WTC11 (cell line): ENCODE results near the gene RPS6KC1. TPM values are rescaled to one million over a fixed set of nuclear protein-coding genes. Genes with fewer than 3 reads are reported as not detected.

ENCODE experiments used
- ATAC-seq: fragments of 200-7000 bp; cut with Tn5 transposase; 2 replicates; pipeline ENCODE4 v1.10.0; 2021; ENCODE audit warnings: mild to moderate bottlenecking, moderate library complexity
- CTCF ChIA-PET: fragments of 300-600 bp; sonication (Branson Sonifier 250); formaldehyde crosslinking; loops from one replicate; lab custom pipeline; 2021; ENCODE audit warnings: antibody characterized with exemption; lab: Charles Lee
- POLR2A ChIA-PET: fragments of 350-600 bp; sonication (Branson Sonifier 250); formaldehyde crosslinking; loops from one replicate; lab custom pipeline; 2021; ENCODE audit warnings: antibody characterized with exemption; lab: Charles Lee
- DNase-seq: peaks from one replicate; pipeline ENCODE4 v3.0.0; 2021; ENCODE audit warnings: low spot score
- H3K27ac Mint-ChIP-seq: 2 replicates; pipeline ENCODE4 v1.8.0; 2021; ENCODE audit warnings: mixed read lengths
- H3K27me3 Mint-ChIP-seq: 2 replicates; pipeline ENCODE4 v1.8.0; 2021; ENCODE audit warnings: low read depth, mild to moderate bottlenecking, moderate library complexity, mixed read lengths
- H3K36me3 Mint-ChIP-seq: 2 replicates; pipeline ENCODE4 v1.8.0; 2021; ENCODE audit warnings: mixed read lengths
- H3K4me1 Mint-ChIP-seq: 2 replicates; pipeline ENCODE4 v1.8.0; 2022; ENCODE audit warnings: mixed read lengths
- H3K4me3 Mint-ChIP-seq: 2 replicates; pipeline ENCODE4 v1.8.0; 2021; ENCODE audit warnings: mild to moderate bottlenecking, moderate library complexity, mixed read lengths
- H3K9me3 Mint-ChIP-seq: 2 replicates; pipeline ENCODE4 v1.8.0; 2021; ENCODE audit warnings: mixed read lengths
- AR ChIP-seq: fragments of 250-450 bp; sonication (Bioruptor Pico); IDR thresholded peaks from 2 replicates; pipeline ENCODE4 v1.9.0; 2021; ENCODE audit warnings: mild to moderate bottlenecking
- CBFB ChIP-seq: sonication (generic); formaldehyde crosslinking; IDR thresholded peaks from 2 replicates; pipeline ENCODE4 v1.8.1; 2022; ENCODE audit warnings: mild to moderate bottlenecking, low read depth, missing genetic modification reagents
- EMX1 ChIP-seq: fragments of 250-450 bp; sonication (Bioruptor Pico); IDR thresholded peaks from 2 replicates; pipeline ENCODE4 v1.8.0; 2021; ENCODE audit warnings: mild to moderate bottlenecking
- ETV6 ChIP-seq: sonication (generic); formaldehyde crosslinking; IDR thresholded peaks from 2 replicates; pipeline ENCODE4 v1.8.1; 2022; ENCODE audit warnings: mild to moderate bottlenecking, missing genetic modification reagents
- JAZF1 ChIP-seq: fragments of 250-450 bp; sonication (Bioruptor Pico); IDR thresholded peaks from 2 replicates; pipeline ENCODE4 v1.9.0; 2021; ENCODE audit warnings: moderate library complexity, mild to moderate bottlenecking, inconsistent platforms
- JUN ChIP-seq: sonication (generic); formaldehyde crosslinking; IDR thresholded peaks from 2 replicates; pipeline ENCODE4 v1.8.0; 2023; ENCODE audit warnings: mild to moderate bottlenecking, missing genetic modification reagents
- MYBL2 ChIP-seq: sonication (generic); formaldehyde crosslinking; IDR thresholded peaks from 2 replicates; pipeline ENCODE4 v1.8.1; 2023; ENCODE audit warnings: mild to moderate bottlenecking, moderate library complexity, missing genetic modification reagents
- NFYB ChIP-seq: sonication (generic); formaldehyde crosslinking; conservative IDR thresholded peaks from 2 replicates; pipeline ENCODE4 v1.8.0; 2022; ENCODE audit warnings: low read depth, missing genetic modification reagents
- RORB ChIP-seq: fragments of 250-450 bp; sonication (Bioruptor Pico); IDR thresholded peaks from 2 replicates; pipeline ENCODE4 v1.9.0; 2021; ENCODE audit warnings: mild to moderate bottlenecking
- SP1 ChIP-seq: sonication (generic); formaldehyde crosslinking; conservative IDR thresholded peaks from 2 replicates; pipeline ENCODE4 v1.8.1; 2022; ENCODE audit warnings: missing genetic modification reagents
- ZMAT4 ChIP-seq: fragments of 250-450 bp; sonication (Bioruptor Pico); IDR thresholded peaks from 2 replicates; pipeline ENCODE4 v1.9.0; 2021; ENCODE audit warnings: mild to moderate bottlenecking
- ZNF138 ChIP-seq: sonication (generic); formaldehyde crosslinking; conservative IDR thresholded peaks from 2 replicates; pipeline ENCODE4 v1.8.1; 2022; ENCODE audit warnings: mild to moderate bottlenecking, moderate library complexity, missing genetic modification reagents
- ZNF317 ChIP-seq: sonication (generic); formaldehyde crosslinking; IDR thresholded peaks from 2 replicates; pipeline ENCODE4 v1.8.1; 2023; ENCODE audit warnings: low read depth, mild to moderate bottlenecking, moderate library complexity, missing genetic modification reagents, borderline replicate concordance
- ZNF416 ChIP-seq: fragments of 250-450 bp; sonication (Bioruptor Pico); IDR thresholded peaks from 2 replicates; pipeline ENCODE4 v1.9.0; 2021; ENCODE audit warnings: mild to moderate bottlenecking, inconsistent platforms
- ZNF671 ChIP-seq: fragments of 250-450 bp; sonication (Bioruptor Pico); IDR thresholded peaks from 2 replicates; pipeline ENCODE4 v1.8.0; 2021; ENCODE audit warnings: mild to moderate bottlenecking
- total RNA-seq: library from RNA; stranded (reverse); gene quantifications from 3 replicates; pipeline ENCODE4 v1.2.3, GENCODE V29; 2021
- TF ChIP-seq, protein P1 (sequence below): sonication (generic); formaldehyde crosslinking; IDR thresholded peaks from 2 replicates; pipeline ENCODE4 v1.8.0; 2023; ENCODE audit warnings: mild to moderate bottlenecking, missing genetic modification reagents
- TF ChIP-seq, protein P2 (sequence below): sonication (generic); formaldehyde crosslinking; IDR thresholded peaks from 2 replicates; pipeline ENCODE4 v1.8.1; 2023; ENCODE audit warnings: mild to moderate bottlenecking, missing genetic modification reagents, moderate library complexity
- TF ChIP-seq, protein P3 (sequence below): fragments of 250-450 bp; sonication (Bioruptor Pico); IDR thresholded peaks from 2 replicates; pipeline ENCODE4 v1.9.0; 2021; ENCODE audit warnings: mild to moderate bottlenecking, borderline replicate concordance
- TF ChIP-seq, protein P4 (sequence below): sonication (generic); formaldehyde crosslinking; IDR thresholded peaks from 2 replicates; pipeline ENCODE4 v1.8.1; 2022; ENCODE audit warnings: missing genetic modification reagents, borderline replicate concordance

RPS6KC1 gene
- total RNA-seq, 1 experiment from 2014 or later = 17.4 TPM

DNA sequence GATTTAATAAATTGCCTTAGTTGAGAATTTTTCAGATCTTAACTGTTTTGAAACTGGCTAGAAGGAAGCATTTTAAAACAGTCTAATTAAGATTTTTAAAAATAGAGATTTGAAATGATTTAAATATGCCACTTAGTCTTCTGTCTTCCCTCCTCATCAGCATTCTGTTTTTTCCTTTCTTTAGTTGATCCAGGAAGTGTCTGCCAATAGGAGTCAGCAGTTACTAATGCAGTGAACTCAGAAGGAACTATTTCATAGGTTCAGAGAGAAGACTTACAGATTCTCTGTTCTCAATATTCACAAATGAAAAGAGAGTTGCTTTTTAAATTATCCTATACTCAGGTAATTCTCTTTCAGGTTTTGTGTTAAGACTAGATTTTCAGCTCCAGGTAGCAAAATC lies 84.5 kb downstream of the RPS6KC1 start:
- no peaks in the 10 kb centered on the region for H3K27me3 Mint-ChIP-seq
- no peaks in the 10 kb centered on the region for H3K36me3 Mint-ChIP-seq
- H3K27ac Mint-ChIP-seq = no peak overlapping the region
- no peak for ATAC-seq
- no peak for DNase-seq
- TF ChIP-seq CBFB (CRISPR knock-in tag) = no peak
- TF ChIP-seq SP1 (CRISPR knock-in tag) = no peak
- TF ChIP-seq ZNF138 (CRISPR knock-in tag) = no peak
- TF ChIP-seq ZMAT4 (CRISPR knock-in tag) = no peak
- TF ChIP-seq ETV6 (CRISPR knock-in tag) = no peak
- TF ChIP-seq EMX1 (CRISPR knock-in tag) = no peak
- no peak for TF ChIP-seq JAZF1 (CRISPR knock-in tag)
- TF ChIP-seq, protein P1, sequence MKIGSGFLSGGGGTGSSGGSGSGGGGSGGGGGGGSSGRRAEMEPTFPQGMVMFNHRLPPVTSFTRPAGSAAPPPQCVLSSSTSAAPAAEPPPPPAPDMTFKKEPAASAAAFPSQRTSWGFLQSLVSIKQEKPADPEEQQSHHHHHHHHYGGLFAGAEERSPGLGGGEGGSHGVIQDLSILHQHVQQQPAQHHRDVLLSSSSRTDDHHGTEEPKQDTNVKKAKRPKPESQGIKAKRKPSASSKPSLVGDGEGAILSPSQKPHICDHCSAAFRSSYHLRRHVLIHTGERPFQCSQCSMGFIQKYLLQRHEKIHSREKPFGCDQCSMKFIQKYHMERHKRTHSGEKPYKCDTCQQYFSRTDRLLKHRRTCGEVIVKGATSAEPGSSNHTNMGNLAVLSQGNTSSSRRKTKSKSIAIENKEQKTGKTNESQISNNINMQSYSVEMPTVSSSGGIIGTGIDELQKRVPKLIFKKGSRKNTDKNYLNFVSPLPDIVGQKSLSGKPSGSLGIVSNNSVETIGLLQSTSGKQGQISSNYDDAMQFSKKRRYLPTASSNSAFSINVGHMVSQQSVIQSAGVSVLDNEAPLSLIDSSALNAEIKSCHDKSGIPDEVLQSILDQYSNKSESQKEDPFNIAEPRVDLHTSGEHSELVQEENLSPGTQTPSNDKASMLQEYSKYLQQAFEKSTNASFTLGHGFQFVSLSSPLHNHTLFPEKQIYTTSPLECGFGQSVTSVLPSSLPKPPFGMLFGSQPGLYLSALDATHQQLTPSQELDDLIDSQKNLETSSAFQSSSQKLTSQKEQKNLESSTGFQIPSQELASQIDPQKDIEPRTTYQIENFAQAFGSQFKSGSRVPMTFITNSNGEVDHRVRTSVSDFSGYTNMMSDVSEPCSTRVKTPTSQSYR = no peak
- TF ChIP-seq ZNF671 (CRISPR knock-in tag) = no peak
- TF ChIP-seq MYBL2 (CRISPR knock-in tag) = no peak
- no peak for TF ChIP-seq JUN
- TF ChIP-seq, protein P2, sequence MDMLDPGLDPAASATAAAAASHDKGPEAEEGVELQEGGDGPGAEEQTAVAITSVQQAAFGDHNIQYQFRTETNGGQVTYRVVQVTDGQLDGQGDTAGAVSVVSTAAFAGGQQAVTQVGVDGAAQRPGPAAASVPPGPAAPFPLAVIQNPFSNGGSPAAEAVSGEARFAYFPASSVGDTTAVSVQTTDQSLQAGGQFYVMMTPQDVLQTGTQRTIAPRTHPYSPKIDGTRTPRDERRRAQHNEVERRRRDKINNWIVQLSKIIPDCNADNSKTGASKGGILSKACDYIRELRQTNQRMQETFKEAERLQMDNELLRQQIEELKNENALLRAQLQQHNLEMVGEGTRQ (CRISPR knock-in tag) = no peak
- no peak for TF ChIP-seq ZNF416
- no peak for TF ChIP-seq ZNF317
- TF ChIP-seq, protein P3, sequence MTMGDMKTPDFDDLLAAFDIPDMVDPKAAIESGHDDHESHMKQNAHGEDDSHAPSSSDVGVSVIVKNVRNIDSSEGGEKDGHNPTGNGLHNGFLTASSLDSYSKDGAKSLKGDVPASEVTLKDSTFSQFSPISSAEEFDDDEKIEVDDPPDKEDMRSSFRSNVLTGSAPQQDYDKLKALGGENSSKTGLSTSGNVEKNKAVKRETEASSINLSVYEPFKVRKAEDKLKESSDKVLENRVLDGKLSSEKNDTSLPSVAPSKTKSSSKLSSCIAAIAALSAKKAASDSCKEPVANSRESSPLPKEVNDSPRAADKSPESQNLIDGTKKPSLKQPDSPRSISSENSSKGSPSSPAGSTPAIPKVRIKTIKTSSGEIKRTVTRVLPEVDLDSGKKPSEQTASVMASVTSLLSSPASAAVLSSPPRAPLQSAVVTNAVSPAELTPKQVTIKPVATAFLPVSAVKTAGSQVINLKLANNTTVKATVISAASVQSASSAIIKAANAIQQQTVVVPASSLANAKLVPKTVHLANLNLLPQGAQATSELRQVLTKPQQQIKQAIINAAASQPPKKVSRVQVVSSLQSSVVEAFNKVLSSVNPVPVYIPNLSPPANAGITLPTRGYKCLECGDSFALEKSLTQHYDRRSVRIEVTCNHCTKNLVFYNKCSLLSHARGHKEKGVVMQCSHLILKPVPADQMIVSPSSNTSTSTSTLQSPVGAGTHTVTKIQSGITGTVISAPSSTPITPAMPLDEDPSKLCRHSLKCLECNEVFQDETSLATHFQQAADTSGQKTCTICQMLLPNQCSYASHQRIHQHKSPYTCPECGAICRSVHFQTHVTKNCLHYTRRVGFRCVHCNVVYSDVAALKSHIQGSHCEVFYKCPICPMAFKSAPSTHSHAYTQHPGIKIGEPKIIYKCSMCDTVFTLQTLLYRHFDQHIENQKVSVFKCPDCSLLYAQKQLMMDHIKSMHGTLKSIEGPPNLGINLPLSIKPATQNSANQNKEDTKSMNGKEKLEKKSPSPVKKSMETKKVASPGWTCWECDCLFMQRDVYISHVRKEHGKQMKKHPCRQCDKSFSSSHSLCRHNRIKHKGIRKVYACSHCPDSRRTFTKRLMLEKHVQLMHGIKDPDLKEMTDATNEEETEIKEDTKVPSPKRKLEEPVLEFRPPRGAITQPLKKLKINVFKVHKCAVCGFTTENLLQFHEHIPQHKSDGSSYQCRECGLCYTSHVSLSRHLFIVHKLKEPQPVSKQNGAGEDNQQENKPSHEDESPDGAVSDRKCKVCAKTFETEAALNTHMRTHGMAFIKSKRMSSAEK (CRISPR knock-in tag) = no peak
- TF ChIP-seq RORB (CRISPR knock-in tag) = no peak
- TF ChIP-seq, all 79 proteins: peak for 0
- peaks cover 13% of the 10 kb centered on the region for H3K9me3 Mint-ChIP-seq
- ChIA-PET POLR2A (interaction anchor here (0.7 kb wide), 1 partner anchor 355 kb away, joined by 3 read pairs; no protein-coding TSS in a partner anchor), CTCF (interaction anchor here (1.0 to 1.1 kb wide), 2 partner anchors 12 to 31 kb away, joined by 4 to 5 read pairs; no protein-coding TSS in a partner anchor)
- peaks cover 14% of the 10 kb centered on the region for H3K4me1 Mint-ChIP-seq
- no peak overlapping the region for H3K4me3 Mint-ChIP-seq

GRCh38 chr1:213136190-213136917 lies 85.3 kb downstream of the RPS6KC1 start:
- no peaks in the 10 kb centered on the region for H3K27me3 Mint-ChIP-seq
- ChIA-PET POLR2A (interaction anchor here (0.7 kb wide), 1 partner anchor 354 kb away, joined by 3 read pairs; no protein-coding TSS in a partner anchor), CTCF (interaction anchor here (1.0 to 1.1 kb wide), 2 partner anchors 13 to 30 kb away, joined by 4 to 5 read pairs; no protein-coding TSS in a partner anchor)
- H3K4me1 Mint-ChIP-seq = peaks cover 14% of the 10 kb centered on the region
- ATAC-seq (no peak; the same call in 1 of the 2 replicates), DNase-seq (no peak)
- no peak overlapping the region for H3K4me3 Mint-ChIP-seq
- H3K27ac Mint-ChIP-seq = peak overlapping the region; percentile 39
- no peaks in the 10 kb centered on the region for H3K36me3 Mint-ChIP-seq
- H3K9me3 Mint-ChIP-seq = peaks cover 13% of the 10 kb centered on the region
- no peak for TF ChIP-seq ZNF416
- TF ChIP-seq NFYB = no peak
- TF ChIP-seq, protein P4, sequence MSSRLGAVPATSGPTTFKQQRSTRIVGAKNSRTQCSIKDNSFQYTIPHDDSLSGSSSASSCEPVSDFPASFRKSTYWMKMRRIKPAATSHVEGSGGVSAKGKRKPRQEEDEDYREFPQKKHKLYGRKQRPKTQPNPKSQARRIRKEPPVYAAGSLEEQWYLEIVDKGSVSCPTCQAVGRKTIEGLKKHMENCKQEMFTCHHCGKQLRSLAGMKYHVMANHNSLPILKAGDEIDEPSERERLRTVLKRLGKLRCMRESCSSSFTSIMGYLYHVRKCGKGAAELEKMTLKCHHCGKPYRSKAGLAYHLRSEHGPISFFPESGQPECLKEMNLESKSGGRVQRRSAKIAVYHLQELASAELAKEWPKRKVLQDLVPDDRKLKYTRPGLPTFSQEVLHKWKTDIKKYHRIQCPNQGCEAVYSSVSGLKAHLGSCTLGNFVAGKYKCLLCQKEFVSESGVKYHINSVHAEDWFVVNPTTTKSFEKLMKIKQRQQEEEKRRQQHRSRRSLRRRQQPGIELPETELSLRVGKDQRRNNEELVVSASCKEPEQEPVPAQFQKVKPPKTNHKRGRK (CRISPR knock-in tag) = no peak
- TF ChIP-seq AR (CRISPR knock-in tag) = no peak
